GM19463 (cell line): ENCODE data around the gene IRF8.

Experiments used
- ATAC-seq: cut with Tn5 transposase; IDR thresholded peaks from one replicate; pipeline ENCODE4 v1.9.1; 2021; ENCODE audit warnings: mild to moderate bottlenecking, moderate library complexity; ENCODE audit not compliant: unreplicated experiment

The IRF8 gene

DNA sequence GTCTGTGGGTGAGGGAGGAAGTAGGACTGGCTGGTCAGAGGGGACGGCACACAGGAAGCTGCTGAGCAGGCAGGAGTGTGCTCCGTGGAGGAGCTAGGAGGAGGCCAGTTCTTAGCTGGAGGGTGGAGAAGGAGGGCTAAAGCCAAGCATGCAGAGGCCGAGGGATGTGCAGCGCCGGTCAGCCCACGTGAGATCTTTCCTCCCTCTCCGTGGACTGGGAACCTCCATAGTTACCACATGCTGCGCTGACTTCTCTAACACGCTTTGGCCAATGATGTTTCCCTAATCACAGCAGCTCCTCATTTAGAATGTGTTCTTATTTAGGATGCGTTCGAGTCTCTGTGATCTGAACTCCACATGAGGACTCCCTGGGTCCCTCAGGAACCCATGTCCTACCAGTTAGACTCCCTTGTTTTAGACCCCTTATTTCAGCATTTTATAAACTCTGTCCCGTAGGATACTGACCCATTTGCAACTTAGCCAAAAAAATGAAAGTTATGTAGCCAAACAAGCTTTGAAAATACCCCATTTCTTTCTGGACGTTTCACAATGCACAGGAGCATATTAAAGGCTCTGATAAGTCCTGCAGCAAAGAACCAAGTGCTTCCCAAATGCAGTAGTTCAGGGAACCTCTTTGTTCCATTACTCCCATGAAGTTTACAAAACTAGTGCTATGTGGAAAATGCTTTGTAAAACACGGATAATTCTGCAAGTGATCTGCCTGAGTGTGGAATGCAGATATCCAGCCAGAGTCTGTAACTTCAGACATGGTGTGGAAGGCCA, 51.4 kb downstream of the IRF8 start:
- no peak for ATAC-seq

- no peak for ATAC-seq
Observed at GRCh38 chr16:85952197-85952596, 53.2 kb downstream of the IRF8 start.

- no peak for ATAC-seq
Observed at GRCh38 chr16:85952811-85953210, 53.8 kb downstream of the IRF8 start.

DNA sequence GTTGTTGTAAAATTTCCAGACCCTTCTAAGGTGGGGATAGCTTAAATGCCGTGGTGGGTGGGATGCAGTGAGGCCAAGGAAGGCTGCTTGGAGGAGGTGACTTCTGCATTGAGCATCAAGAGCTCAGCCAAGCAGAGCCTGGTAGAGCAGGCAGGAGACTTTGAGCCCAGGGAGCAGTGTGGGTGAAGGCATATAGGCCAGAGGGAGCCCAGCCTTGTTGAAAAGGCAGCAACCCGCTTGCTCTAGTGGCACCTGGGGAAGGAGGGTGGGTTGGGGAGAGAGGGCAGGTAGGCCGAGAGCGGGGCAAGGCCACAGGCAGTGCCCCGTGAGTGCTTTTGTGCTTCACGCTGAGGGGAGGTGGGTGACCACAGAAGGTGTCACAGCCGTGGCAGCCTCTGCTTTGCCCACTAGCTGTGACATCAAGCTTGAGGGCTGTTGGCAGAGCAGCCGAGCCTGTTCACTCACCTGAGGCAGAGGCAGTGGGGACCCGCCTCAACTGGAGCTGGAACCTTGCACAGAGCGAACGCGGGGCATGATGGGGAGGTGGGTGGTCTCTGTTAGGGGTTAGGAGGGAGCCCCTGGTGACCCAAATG, 56.1 kb downstream of the IRF8 start:
- ATAC-seq = no peak

GRCh38 chr16:85955566-85955965, 56.6 kb downstream of the IRF8 start:
- no peak for ATAC-seq

GRCh38 chr16:85956426-85956825, 57.5 kb downstream of the IRF8 start:
- ATAC-seq = no peak

GRCh38 chr16:85958731-85959130, 59.8 kb downstream of the IRF8 start:
- ATAC-seq = no peak

DNA sequence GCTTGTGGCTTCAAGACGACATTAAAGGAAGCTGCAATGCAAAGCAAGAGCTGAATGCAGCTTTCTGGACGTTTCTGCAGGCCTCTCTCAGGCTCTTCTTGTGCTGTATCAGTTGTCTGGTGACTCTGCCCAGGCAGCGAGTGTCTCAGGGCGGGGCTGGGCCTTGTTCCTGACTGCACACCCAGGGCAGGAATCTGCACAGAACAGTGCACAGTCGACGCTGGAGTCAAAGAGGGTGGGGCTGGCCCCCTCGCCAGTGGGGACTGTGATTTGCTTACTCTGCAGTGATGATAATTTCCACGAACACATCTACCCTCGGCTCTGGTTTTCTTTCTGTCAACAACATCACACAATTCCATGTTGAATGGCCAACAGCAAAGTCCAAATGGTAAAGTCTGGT, 60.7 kb downstream of the IRF8 start:
- no peak for ATAC-seq

- no peak for ATAC-seq
Observed at GRCh38 chr16:85960486-85961046, 61.6 kb downstream of the IRF8 start.

- no peak for ATAC-seq
Observed at GRCh38 chr16:85961988-85962915, 63.3 kb downstream of the IRF8 start.

DNA sequence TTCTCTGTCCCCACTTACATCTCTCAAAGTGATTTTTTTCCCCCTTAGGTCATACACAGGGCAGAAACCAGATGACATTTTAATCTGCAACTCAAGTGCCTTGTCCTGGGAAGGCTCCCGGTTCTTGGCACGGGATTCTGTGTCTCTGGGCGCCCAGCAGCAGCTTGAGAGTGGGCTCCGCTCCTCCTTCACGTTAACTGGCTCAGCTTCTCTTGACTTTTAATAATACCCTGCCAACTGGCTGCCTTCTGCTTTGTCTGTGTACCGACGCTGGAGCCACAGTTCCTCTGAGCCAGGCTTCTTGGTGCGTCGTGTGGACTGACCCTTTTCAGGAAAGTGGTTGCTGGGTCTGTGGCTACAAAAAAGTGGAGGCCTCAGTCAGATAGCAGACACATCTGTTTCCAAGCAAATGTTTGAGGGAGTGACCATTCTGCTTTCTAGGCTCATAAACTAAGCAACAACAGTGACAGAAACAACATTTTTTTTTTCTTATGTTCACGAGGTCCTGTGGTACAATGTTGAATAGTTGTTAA, 64.9 kb downstream of the IRF8 start:
- ATAC-seq = no peak

- ATAC-seq = no peak
Observed at GRCh38 chr16:85965125-85965524, 66.2 kb downstream of the IRF8 start.

DNA sequence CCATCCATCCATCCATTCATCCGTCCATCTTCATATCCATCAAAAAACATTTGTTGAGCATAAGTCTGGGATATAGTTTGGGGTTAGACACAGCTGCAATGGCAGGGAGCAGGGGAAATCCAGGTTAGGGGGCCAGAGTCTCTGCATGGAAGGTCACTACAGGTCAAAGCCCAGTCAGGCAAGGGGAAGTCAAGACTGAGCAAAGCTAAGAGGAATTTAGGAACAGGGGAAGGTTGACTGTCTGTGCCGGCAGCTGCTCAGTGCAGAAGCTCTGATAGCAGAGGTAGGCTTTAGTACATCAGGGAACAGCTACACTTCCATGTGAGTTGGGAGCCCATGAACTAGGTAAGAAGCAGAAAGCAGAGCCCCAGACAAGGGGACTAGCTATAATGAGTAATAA, 68.1 kb downstream of the IRF8 start:
- no peak for ATAC-seq

DNA sequence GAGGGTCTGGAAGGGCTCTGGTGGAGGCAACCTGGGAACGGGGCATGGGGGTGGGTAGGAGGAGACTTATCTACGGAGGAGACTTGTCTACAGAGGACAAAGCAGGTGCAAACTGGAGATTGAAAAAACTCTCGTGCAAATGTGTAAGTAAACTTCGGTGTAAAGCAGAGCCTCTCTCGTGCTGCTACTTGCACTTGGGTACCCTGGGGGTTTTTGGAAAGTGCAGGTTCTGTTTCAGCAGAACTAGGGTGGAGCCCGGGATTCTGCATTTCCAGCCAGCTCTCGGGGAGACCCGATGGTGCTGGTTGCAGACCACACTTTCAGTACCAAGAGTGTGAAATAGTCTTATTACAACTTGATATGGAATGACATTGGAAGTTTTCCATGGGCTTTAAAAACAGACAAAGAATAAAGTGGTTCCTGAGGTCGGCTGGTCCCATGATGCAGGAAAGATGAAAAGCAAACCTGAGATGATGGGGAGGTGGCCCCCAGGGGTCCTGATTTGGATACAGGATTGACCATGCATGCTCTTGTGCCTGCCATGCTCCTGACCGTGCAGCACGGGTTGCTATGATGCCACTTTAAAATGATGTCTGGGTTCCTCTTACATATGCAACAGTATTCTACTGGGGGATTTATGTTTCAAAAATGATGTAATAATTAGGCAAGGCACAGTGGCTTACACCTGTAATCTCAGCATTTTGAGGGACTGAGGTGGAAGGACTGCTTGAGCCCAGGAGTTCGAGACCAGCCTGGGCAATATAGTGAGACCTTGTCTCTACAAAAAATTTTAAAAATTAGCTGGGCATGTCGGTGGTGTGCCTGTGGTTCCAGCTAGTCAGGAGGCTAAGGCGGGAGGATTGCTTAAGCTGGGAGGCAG, 69.3 kb downstream of the IRF8 start:
- ATAC-seq = no peak

GRCh38 chr16:85969159-85969558, 70.2 kb downstream of the IRF8 start:
- ATAC-seq = no peak

DNA sequence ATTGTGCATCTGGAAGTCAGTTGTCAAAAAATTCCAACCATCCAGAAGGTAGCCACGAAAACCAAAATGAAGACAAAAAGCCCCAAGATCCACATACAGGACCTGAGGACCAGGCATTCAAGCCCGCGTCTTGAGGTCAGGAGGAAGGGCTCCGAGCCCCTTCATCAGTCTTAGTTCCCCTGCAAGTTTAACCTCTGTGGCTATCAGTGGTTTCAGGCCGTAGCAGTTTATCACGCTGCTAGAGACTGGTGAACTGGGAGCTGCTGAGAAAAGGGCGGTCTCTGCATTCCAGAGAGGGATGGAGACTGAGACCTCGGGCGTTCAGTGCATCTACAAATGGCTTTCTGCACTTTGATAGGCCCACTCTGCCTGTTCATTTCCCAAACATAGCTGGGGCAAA, 70.6 kb downstream of the IRF8 start:
- ATAC-seq = no peak

GRCh38 chr16:85970016-85970733, 71.2 kb downstream of the IRF8 start:
- no peak for ATAC-seq

- no peak for ATAC-seq
Observed at GRCh38 chr16:85970738-85971137, 71.8 kb downstream of the IRF8 start.
